Suprapubic skin (tissue), 3 donors: Measurements from ENCODE around the gene TRDN.

Experiments
- POLR2A ChIP-seq, 2 donors: fragments of 450-650 bp; IDR thresholded peaks; one replicate each; pipeline ENCODE4 v1.6.1; 2017; ENCODE audit warnings: antibody characterized with exemption in 2 of 2, mild to moderate bottlenecking in 2 of 2, moderate library complexity in 2 of 2
- TF ChIP-seq, protein P1 (sequence below), 2 donors: fragments of 200-600 bp in 1 of 2; fragments of 450-650 bp in 1 of 2; sonication (generic) in 1 of 2; IDR thresholded peaks; one replicate each; pipeline ENCODE4 v1.5.1; 2016 to 2019; ENCODE audit warnings: antibody characterized with exemption in 2 of 2, mild to moderate bottlenecking in 1 of 2, moderate library complexity in 1 of 2

DNA sequence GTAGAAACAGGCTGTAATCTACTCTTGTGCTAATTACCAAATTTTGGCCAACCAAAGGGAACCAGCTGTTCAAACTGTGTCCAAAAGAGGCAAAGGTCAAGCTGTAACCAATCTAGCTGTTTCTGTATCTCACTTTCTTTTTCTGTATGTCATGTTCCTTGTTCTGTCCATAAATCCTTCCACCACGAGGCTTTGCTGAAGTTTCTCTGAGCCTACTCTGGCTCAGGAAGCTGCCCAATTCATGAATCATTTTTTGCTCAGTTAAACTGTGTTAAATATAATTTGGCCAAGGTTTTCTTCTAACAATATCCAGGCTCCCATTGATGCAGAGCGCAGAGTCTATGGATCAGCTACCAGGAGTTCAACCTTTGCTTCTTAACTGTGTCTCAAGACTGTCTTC lies 272.8 kb downstream of the TRDN start:
- TF ChIP-seq, protein P1, sequence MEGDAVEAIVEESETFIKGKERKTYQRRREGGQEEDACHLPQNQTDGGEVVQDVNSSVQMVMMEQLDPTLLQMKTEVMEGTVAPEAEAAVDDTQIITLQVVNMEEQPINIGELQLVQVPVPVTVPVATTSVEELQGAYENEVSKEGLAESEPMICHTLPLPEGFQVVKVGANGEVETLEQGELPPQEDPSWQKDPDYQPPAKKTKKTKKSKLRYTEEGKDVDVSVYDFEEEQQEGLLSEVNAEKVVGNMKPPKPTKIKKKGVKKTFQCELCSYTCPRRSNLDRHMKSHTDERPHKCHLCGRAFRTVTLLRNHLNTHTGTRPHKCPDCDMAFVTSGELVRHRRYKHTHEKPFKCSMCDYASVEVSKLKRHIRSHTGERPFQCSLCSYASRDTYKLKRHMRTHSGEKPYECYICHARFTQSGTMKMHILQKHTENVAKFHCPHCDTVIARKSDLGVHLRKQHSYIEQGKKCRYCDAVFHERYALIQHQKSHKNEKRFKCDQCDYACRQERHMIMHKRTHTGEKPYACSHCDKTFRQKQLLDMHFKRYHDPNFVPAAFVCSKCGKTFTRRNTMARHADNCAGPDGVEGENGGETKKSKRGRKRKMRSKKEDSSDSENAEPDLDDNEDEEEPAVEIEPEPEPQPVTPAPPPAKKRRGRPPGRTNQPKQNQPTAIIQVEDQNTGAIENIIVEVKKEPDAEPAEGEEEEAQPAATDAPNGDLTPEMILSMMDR (IDR thresholded peaks at IDR 0.05), result no peak
- TF ChIP-seq POLR2A (IDR thresholded peaks at IDR 0.05), result no peak
